NCI-H1417 (cell line): ENCODE results near the gene C11orf24.
A peak's percentile ranks its signal among the peaks of the same experiment; 100 is the strongest.
"Not testable (repeated sequence)": the region's sequence is repeated elsewhere in the genome, so short reads cannot be mapped to it uniquely, and the experiment has no call there.

ENCODE experiments used
- DNase-seq, 3 experiments: peaks; one replicate each; lab custom pipeline; 2025; lab: John Stamatoyannopoulos, UW

The C11orf24 gene

GRCh38 chr11:68251765-68252164 is 20.0 kb downstream of the C11orf24 start:
- DNase-seq, result no peak

- DNase-seq, result not testable (repeated sequence)
Measured at GRCh38 chr11:68244912-68245311, 26.9 kb downstream of the C11orf24 start.

- DNase-seq, result not testable (repeated sequence)
Measured at GRCh38 chr11:68243847-68244246, 27.9 kb downstream of the C11orf24 start.

- DNase-seq, result no peak
Measured at GRCh38 chr11:68242616-68243015, 29.2 kb downstream of the C11orf24 start.

- DNase-seq, result no peak
Measured at GRCh38 chr11:68231621-68232020, 40.2 kb downstream of the C11orf24 start.

- no peak for DNase-seq
Measured at GRCh38 chr11:68229601-68230000, 42.2 kb downstream of the C11orf24 start.

- DNase-seq, result no peak
Measured at GRCh38 chr11:68226421-68226820, 45.4 kb downstream of the C11orf24 start.

- no peak for DNase-seq
Measured at GRCh38 chr11:68224606-68225005, 47.2 kb downstream of the C11orf24 start.

GRCh38 chr11:68223275-68223674 is 48.5 kb downstream of the C11orf24 start:
- DNase-seq, result no peak

GRCh38 chr11:68221406-68221805 is 50.4 kb downstream of the C11orf24 start:
- no peak for DNase-seq

GRCh38 chr11:68216171-68216938 is 55.4 kb downstream of the C11orf24 start:
- DNase-seq, result no peak

- DNase-seq, result no peak
Measured at GRCh38 chr11:68215524-68216170, 56.1 kb downstream of the C11orf24 start.

- no peak for DNase-seq
Measured at GRCh38 chr11:68215087-68215445, 56.7 kb downstream of the C11orf24 start.

- DNase-seq, result no peak
Measured at GRCh38 chr11:68214173-68215086, 57.3 kb downstream of the C11orf24 start.

GRCh38 chr11:68213555-68214172 is 58.1 kb downstream of the C11orf24 start:
- peak; percentile 94 to 99 (median 96) for DNase-seq

GRCh38 chr11:68213135-68213515 is 58.6 kb downstream of the C11orf24 start, which contains the start of gene KMT5B:
Gene KMT5B (minus strand): TSS chr11:68213296. CDS start chr11:68190076, 23,220 bp downstream.
- DNase-seq, result peak in 2 of 3 experiments; percentile 73 to 81

GRCh38 chr11:68212421-68213134 is 59.2 kb downstream of the C11orf24 start:
- DNase-seq, result peak; percentile 34 to 80 (median 66)

GRCh38 chr11:68211546-68211945 is 60.2 kb downstream of the C11orf24 start:
- DNase-seq, result peak in 1 of 3 experiments; percentile 22
